Activated naive CD4-positive, alpha-beta T cell treated with anti-CD3 and anti-CD28 coated beads, Interleukin-2, amount 10 ng/mL, durations not matched to agents 7 days and 5 days (primary cell): Measurements from ENCODE around the gene ATG16L2.

ENCODE experiments used
- CTCF ChIA-PET: fragments of 350-600 bp; sonication (Branson Sonifier 250); formaldehyde crosslinking; loops from one replicate; lab custom pipeline; 2021; ENCODE audit warnings: antibody characterized with exemption; lab: Charles Lee
- DNase-seq: peaks from one replicate; pipeline ENCODE4 v3.0.0-alpha.2; 2020
- H3K27ac Mint-ChIP-seq: one replicate; pipeline ENCODE4 v1.8.0; 2021; ENCODE audit warnings: mild to moderate bottlenecking, moderate library complexity, mixed read lengths
- H3K27me3 Mint-ChIP-seq: one replicate; pipeline ENCODE4 v1.8.0; 2021; ENCODE audit warnings: mild to moderate bottlenecking, mixed read lengths
- H3K36me3 Mint-ChIP-seq: one replicate; pipeline ENCODE4 v1.8.0; 2021; ENCODE audit warnings: mixed read lengths
- H3K4me1 Mint-ChIP-seq: one replicate; pipeline ENCODE4 v1.8.0; 2021; ENCODE audit warnings: mixed read lengths
- H3K4me3 Mint-ChIP-seq: one replicate; pipeline ENCODE4 v1.8.0; 2021; ENCODE audit warnings: mild to moderate bottlenecking, moderate library complexity, mixed read lengths
- H3K9me3 Mint-ChIP-seq: one replicate; pipeline ENCODE4 v1.8.0; 2021; ENCODE audit warnings: mixed read lengths

Gene ATG16L2

GRCh38 chr11:72828081-72828567 is 13.9 kb downstream of the ATG16L2 start:
- peaks cover 21% of the 10 kb centered on the region for H3K4me1 Mint-ChIP-seq
- no peaks in the 10 kb centered on the region for H3K9me3 Mint-ChIP-seq
- H3K4me3 Mint-ChIP-seq, result no peak overlapping the region
- no peak for DNase-seq
- CTCF ChIA-PET, result interaction anchor here (0.6 to 11.5 kb wide), 9 partner anchors 10 to 1643 kb away, joined by 3 to 180 read pairs (median 3); partner anchors contain the start of gene STARD10
- peak overlapping the region; percentile 75 for H3K27ac Mint-ChIP-seq
- peaks cover 54% of the 10 kb centered on the region for H3K36me3 Mint-ChIP-seq
- no peaks in the 10 kb centered on the region for H3K27me3 Mint-ChIP-seq

DNA sequence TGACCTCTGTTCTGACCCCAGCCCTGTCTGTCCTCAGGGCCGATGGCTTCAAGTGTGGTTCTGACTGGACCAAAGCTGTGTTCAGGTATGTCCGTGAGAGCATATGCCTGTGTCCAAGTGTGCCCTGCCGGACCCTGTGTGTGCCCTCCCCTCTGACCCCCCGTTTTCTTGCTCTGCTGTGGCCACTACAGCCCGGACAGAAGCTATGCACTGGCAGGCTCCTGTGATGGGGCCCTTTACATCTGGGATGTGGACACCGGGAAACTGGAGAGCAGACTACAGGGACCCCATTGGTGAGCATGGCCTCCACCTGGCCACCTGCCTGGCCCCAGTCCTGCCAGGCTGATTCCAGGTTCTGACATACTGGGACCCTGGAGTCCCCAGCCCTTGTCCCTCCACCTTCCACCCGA is 14.5 kb downstream of the ATG16L2 start:
- H3K4me3 Mint-ChIP-seq, result no peak overlapping the region
- CTCF ChIA-PET, result interaction anchor here (0.7 to 11.5 kb wide), 3 partner anchors 15 to 350 kb away, joined by 3 to 180 read pairs (median 3); partner anchors contain the start of gene STARD10
- no peaks in the 10 kb centered on the region for H3K27me3 Mint-ChIP-seq
- no peaks in the 10 kb centered on the region for H3K9me3 Mint-ChIP-seq
- peak overlapping the region; percentile 75 for H3K27ac Mint-ChIP-seq
- H3K36me3 Mint-ChIP-seq, result peaks cover 49% of the 10 kb centered on the region
- DNase-seq, result no peak
- peaks cover 21% of the 10 kb centered on the region for H3K4me1 Mint-ChIP-seq

GRCh38 chr11:72829178-72829577 is 15.0 kb downstream of the ATG16L2 start:
- peaks cover 44% of the 10 kb centered on the region for H3K36me3 Mint-ChIP-seq
- peaks cover 21% of the 10 kb centered on the region for H3K4me1 Mint-ChIP-seq
- no peaks in the 10 kb centered on the region for H3K27me3 Mint-ChIP-seq
- CTCF ChIA-PET, result interaction anchor here (11.5 kb wide), 1 partner anchor 349 kb away, joined by 180 read pairs; no protein-coding TSS in a partner anchor
- H3K4me3 Mint-ChIP-seq, result no peak overlapping the region
- H3K27ac Mint-ChIP-seq, result no peak overlapping the region
- DNase-seq, result no peak
- H3K9me3 Mint-ChIP-seq, result no peaks in the 10 kb centered on the region

- CTCF ChIA-PET, result interaction anchor here (1.2 to 11.5 kb wide), 5 partner anchors 11 to 389 kb away, joined by 3 to 180 read pairs (median 8); partner anchors contain the start of gene FCHSD2
- H3K27ac Mint-ChIP-seq, result peak overlapping the region; percentile 42
- no peak for DNase-seq
- H3K9me3 Mint-ChIP-seq, result no peaks in the 10 kb centered on the region
- H3K4me1 Mint-ChIP-seq, result peaks cover 24% of the 10 kb centered on the region
- no peak overlapping the region for H3K4me3 Mint-ChIP-seq
- peaks cover 41% of the 10 kb centered on the region for H3K36me3 Mint-ChIP-seq
- no peaks in the 10 kb centered on the region for H3K27me3 Mint-ChIP-seq
Observed at GRCh38 chr11:72829884-72830533, 15.8 kb downstream of the ATG16L2 start.

- DNase-seq, result peak; percentile 66
- Mint-ChIP-seq H3K36me3 (peaks cover 38% of the 10 kb centered on the region), H3K27me3 (no peaks in the 10 kb centered on the region), H3K4me1 (peaks cover 31% of the 10 kb centered on the region), H3K27ac (peak overlapping the region; percentile 76), H3K4me3 (no peak overlapping the region), H3K9me3 (no peaks in the 10 kb centered on the region)
- CTCF ChIA-PET, result interaction anchor here (0.6 to 11.5 kb wide), 22 partner anchors 9 to 457 kb away, joined by 3 to 180 read pairs (median 4); no protein-coding TSS in a partner anchor
Observed at GRCh38 chr11:72831521-72832300, 17.5 kb downstream of the ATG16L2 start.

GRCh38 chr11:72832301-72833082 is 18.3 kb downstream of the ATG16L2 start:
- Mint-ChIP-seq H3K27ac (peak overlapping the region; percentile 76), H3K4me1 (peaks cover 23% of the 10 kb centered on the region), H3K27me3 (no peaks in the 10 kb centered on the region), H3K4me3 (no peak overlapping the region), H3K36me3 (peaks cover 35% of the 10 kb centered on the region), H3K9me3 (no peaks in the 10 kb centered on the region)
- DNase-seq, result no peak
- CTCF ChIA-PET, result interaction anchor here (0.6 to 11.5 kb wide), 18 partner anchors 8 to 456 kb away, joined by 3 to 180 read pairs (median 4); no protein-coding TSS in a partner anchor

DNA sequence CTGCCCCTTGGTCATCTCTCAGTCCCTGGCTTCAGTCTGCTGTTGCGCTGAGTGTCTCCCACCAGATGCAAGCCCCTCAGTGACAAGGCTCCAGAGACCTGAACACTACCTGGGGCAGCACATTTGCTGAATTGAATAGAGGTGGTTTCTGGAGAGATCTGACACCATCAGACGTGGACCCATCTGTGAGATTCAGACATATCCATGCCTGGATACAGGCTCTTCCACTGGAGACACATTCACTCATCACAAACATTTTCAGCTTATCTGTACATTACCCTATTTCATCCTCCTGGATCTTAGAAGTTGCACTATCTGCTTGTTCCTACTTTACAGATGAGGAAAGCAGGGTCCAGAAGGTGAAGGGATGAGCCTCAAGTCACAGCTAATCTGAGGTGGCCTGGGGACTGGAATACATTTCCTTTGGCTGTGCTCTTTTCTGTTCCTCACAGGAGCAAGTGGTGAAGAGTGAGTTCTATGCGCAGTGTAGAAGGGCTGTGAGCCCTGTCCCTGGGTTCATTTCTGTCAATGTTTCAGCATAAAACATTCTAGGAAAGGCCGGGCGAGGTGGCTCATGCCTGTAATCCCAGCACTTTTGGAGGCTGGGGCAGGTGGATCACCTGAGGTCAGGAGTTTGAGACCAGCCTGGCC is 19.0 kb downstream of the ATG16L2 start:
- Mint-ChIP-seq H3K27ac (peak overlapping the region; percentile 33), H3K4me3 (no peak overlapping the region), H3K27me3 (no peaks in the 10 kb centered on the region), H3K4me1 (peaks cover 19% of the 10 kb centered on the region), H3K36me3 (peaks cover 32% of the 10 kb centered on the region), H3K9me3 (no peaks in the 10 kb centered on the region)
- DNase-seq, result no peak
- CTCF ChIA-PET, result interaction anchor here (0.9 to 11.5 kb wide), 4 partner anchors 17 to 353 kb away, joined by 3 to 180 read pairs (median 13); no protein-coding TSS in a partner anchor

DNA sequence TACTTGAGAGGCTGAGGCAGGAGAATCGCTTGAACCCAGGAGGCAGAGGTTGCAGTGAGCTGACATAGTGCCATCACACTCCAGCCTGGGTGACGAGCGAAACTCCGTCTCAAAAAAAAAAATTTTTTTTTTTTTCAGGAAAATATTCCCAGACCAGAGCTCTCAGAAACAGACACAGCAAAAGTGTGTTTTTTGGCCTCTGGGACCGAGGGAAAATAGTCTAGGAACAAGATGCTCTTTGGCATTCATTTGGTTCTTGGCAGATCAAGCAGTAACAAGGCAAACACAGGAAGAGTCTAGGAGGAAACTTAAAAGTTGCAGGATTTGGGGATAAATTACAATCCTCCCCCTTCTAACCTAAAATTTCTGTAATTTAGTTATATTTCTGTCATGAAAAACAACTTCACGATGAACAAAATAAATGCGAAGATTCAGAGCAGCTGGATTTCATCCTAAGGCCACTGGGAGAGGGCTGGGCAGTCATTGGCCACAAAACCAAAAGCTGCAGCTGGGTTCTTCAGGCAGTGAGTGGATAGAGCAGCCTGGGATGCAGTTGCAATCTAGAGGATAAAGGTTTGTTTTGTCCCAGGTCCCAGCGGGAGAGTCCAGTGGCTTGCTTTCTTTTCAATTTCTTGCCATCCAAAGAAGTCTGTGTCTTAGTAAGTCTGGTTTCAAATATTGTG is 19.7 kb downstream of the ATG16L2 start:
- H3K9me3 Mint-ChIP-seq, result no peaks in the 10 kb centered on the region
- no peak overlapping the region for H3K27ac Mint-ChIP-seq
- peaks cover 29% of the 10 kb centered on the region for H3K36me3 Mint-ChIP-seq
- H3K4me3 Mint-ChIP-seq, result no peak overlapping the region
- peaks cover 17% of the 10 kb centered on the region for H3K4me1 Mint-ChIP-seq
- CTCF ChIA-PET, result interaction anchor here (0.7 to 11.5 kb wide), 3 partner anchors 110 to 345 kb away, joined by 7 to 180 read pairs (median 16); no protein-coding TSS in a partner anchor
- no peaks in the 10 kb centered on the region for H3K27me3 Mint-ChIP-seq
- DNase-seq, result no peak

DNA sequence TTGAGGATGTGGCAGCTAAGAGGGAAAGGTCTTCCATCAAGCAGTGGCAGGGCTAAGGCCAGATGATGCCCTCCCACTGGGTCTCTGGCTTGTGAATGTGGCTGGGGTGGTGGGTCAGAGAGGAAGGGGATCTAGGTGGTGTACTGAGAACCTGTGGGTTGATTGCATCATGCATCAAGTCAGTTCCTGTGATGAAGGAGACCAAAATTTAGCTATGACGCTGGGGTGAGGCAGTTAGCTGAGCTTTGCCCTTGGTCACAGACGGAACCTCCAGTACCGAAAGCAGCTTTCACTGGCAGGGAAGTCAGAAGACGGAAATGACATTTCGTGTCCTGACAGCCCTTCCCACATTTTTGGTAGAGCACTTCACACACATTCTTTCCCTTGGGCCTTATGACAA is 20.7 kb downstream of the ATG16L2 start:
- H3K36me3 Mint-ChIP-seq, result peaks cover 33% of the 10 kb centered on the region
- CTCF ChIA-PET, result interaction anchor here (1.0 to 11.5 kb wide), 3 partner anchors 21 to 344 kb away, joined by 4 to 180 read pairs (median 16); partner anchors contain the start of gene ATG16L2
- DNase-seq, result no peak
- peak overlapping the region; percentile 70 for H3K27ac Mint-ChIP-seq
- H3K27me3 Mint-ChIP-seq, result no peaks in the 10 kb centered on the region
- no peak overlapping the region for H3K4me3 Mint-ChIP-seq
- H3K4me1 Mint-ChIP-seq, result peaks cover 17% of the 10 kb centered on the region
- H3K9me3 Mint-ChIP-seq, result no peaks in the 10 kb centered on the region

GRCh38 chr11:72836111-72836510 is 21.9 kb downstream of the ATG16L2 start:
- Mint-ChIP-seq H3K36me3 (peaks cover 33% of the 10 kb centered on the region), H3K27me3 (no peaks in the 10 kb centered on the region), H3K4me3 (no peak overlapping the region), H3K9me3 (no peaks in the 10 kb centered on the region), H3K27ac (no peak overlapping the region), H3K4me1 (peaks cover 17% of the 10 kb centered on the region)
- DNase-seq, result no peak
- CTCF ChIA-PET, result interaction anchor here (2.5 to 11.5 kb wide), 3 partner anchors 10 to 343 kb away, joined by 7 to 180 read pairs (median 8); no protein-coding TSS in a partner anchor

DNA sequence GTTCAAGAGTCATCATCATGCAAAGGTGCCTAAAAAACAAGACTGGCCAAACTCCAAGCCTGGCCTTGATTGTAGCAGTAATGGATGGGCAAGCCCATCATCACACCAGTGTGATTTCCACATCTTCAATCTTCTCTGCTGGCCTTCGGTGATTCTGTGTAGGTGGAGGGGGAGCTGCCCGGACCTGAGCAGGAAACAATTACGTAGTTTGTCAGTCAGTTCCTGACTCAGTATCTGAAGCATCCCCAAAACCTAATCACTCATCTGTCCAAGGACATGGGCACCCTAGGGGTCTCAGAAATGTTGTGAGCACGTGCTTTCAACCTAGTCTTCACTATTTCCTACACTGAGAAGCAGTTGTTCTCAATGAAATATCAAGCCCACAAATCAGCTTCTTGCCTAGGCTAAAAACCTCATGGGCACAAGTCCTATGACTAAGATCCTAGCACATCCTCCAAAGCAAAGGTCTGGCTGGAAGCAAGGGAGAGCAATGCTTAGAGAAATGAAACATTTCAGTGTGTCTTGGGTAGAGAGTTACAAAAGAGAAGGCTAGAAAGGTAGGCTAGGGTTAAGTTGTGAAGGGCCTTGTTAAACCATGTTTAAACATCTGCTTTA is 24.6 kb downstream of the ATG16L2 start:
- CTCF ChIA-PET, result interaction anchor here (1.6 kb wide), 1 partner anchor 340 kb away, joined by 4 read pairs; no protein-coding TSS in a partner anchor
- Mint-ChIP-seq H3K4me1 (peaks cover 17% of the 10 kb centered on the region), H3K9me3 (no peaks in the 10 kb centered on the region), H3K27ac (peak overlapping the region; percentile 42), H3K27me3 (no peaks in the 10 kb centered on the region), H3K36me3 (peaks cover 32% of the 10 kb centered on the region), H3K4me3 (no peak overlapping the region)
- DNase-seq, result no peak

DNA sequence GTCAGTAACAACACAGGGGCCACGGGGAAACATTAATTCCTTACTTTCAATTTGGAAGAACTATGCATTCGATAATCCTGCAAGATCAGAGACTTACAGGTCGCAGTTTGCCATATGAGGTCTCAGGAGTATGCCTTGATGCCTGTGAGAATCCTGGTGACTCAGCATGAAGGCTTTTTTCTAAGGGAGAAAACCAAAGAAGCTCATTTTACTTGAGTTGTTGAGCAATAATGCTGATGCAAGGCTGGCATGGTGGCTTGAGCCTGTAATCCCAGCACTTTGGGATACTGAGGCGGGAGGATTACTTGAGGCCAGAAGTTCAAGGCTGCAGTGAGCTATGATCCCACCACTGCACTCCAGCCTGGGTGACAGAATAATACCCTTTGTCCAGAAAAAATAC is 26.6 kb downstream of the ATG16L2 start:
- CTCF ChIA-PET, result interaction anchor here (0.6 to 2.4 kb wide), 5 partner anchors 9 to 338 kb away, joined by 3 to 9 read pairs (median 5); no protein-coding TSS in a partner anchor
- peaks cover 40% of the 10 kb centered on the region for H3K36me3 Mint-ChIP-seq
- H3K4me1 Mint-ChIP-seq, result peaks cover 10% of the 10 kb centered on the region
- no peaks in the 10 kb centered on the region for H3K9me3 Mint-ChIP-seq
- no peak overlapping the region for H3K4me3 Mint-ChIP-seq
- no peaks in the 10 kb centered on the region for H3K27me3 Mint-ChIP-seq
- no peak for DNase-seq
- no peak overlapping the region for H3K27ac Mint-ChIP-seq
